ENCODE data around the gene JPT2. TPM values are rescaled to one million over a fixed set of nuclear protein-coding genes. Genes with fewer than 3 reads are reported as not detected.

Gene JPT2
- total and polyA plus RNA-seq, 2 experiments from 2014 or later: 43.8 to 139 TPM

- no peaks in the 10 kb centered on the region for H3K9me2 ChIP-seq (ENCODE audit: insufficient read depth)
- ATAC-seq (no peak), DNase-seq (ENCODE audit: low spot score) (no peak)
- no peaks in the 10 kb centered on the region for H3K4me1 ChIP-seq (ENCODE audit: insufficient read depth)
- H2AFZ ChIP-seq: no peak overlapping the region
- peaks cover 42% of the 10 kb centered on the region for H3K36me3 Mint-ChIP-seq (ENCODE audit: low read depth)
- H3K4me3 Mint-ChIP-seq: no peak overlapping the region
- peaks cover 66% of the 10 kb centered on the region for H3K79me2 ChIP-seq (replicated peaks; ENCODE audit: insufficient read depth)
- no peaks in the 10 kb centered on the region for H3F3A ChIP-seq (replicated peaks; ENCODE audit: low read depth)
- no peaks in the 10 kb centered on the region for H3K27me3 ChIP-seq (ENCODE audit: insufficient read depth)
- peaks cover 36% of the 10 kb centered on the region for H4K20me1 ChIP-seq (replicated peaks; ENCODE audit: insufficient read depth)
- no peaks in the 10 kb centered on the region for H3K36me3 ChIP-seq (ENCODE audit: insufficient read depth)
- no peak overlapping the region for H3K27ac Mint-ChIP-seq
- H3K4me3 ChIP-seq: no peak overlapping the region
- no peak overlapping the region for H3K27ac ChIP-seq (ENCODE audit: low read depth)
- H3K4me2 ChIP-seq: no peak overlapping the region
- TF ChIP-seq NANOG (IDR thresholded peaks at IDR 0.05; ENCODE audit: borderline replicate concordance): no peak
- H3K27me3 Mint-ChIP-seq (ENCODE audit: insufficient read depth, low read depth, poor library complexity): no peaks in the 10 kb centered on the region
- H3K4me1 Mint-ChIP-seq: no peaks in the 10 kb centered on the region
- no peaks in the 10 kb centered on the region; the same call in 2 of the 3 replicates for H3K9me3 Mint-ChIP-seq
These were observed 45.5 kb upstream of the JPT2 start for GRCh38 chr16:1632638-1632970.

GRCh38 chr16:1633310-1633709, 44.8 kb upstream of the JPT2 start:
- H3K36me3 ChIP-seq (ENCODE audit: insufficient read depth): peaks cover 4% of the 10 kb centered on the region; the same call in 1 of the 2 replicates
- no peaks in the 10 kb centered on the region for H3K9me2 ChIP-seq (ENCODE audit: insufficient read depth)
- H4K20me1 ChIP-seq (replicated peaks; ENCODE audit: insufficient read depth): peaks cover 34% of the 10 kb centered on the region
- H3K79me2 ChIP-seq (replicated peaks; ENCODE audit: insufficient read depth): peaks cover 59% of the 10 kb centered on the region
- no peak overlapping the region for H3K4me3 ChIP-seq
- no peak for ATAC-seq
- H3F3A ChIP-seq (replicated peaks; ENCODE audit: low read depth): no peaks in the 10 kb centered on the region
- no peaks in the 10 kb centered on the region; the same call in 2 of the 3 replicates for H3K9me3 Mint-ChIP-seq
- TF ChIP-seq ZNF114 (CRISPR knock-in tag; IDR thresholded peaks at IDR 0.05) (no peak), NANOG (IDR thresholded peaks at IDR 0.05; ENCODE audit: borderline replicate concordance) (no peak), POLR2AphosphoS5 (IDR thresholded peaks at IDR 0.05; ENCODE audit: low read depth) (no peak), ZNF331 (CRISPR knock-in tag; IDR thresholded peaks at IDR 0.05; ENCODE audit: low read depth) (no peak), REST (IDR thresholded peaks at IDR 0.05; ENCODE audit: unreplicated experiment) (no peak), ZNF462 (CRISPR knock-in tag; IDR thresholded peaks at IDR 0.05) (no peak), JUNB (IDR thresholded peaks at IDR 0.05; ENCODE audit: unreplicated experiment) (no peak), EZH2phosphoT487 (IDR thresholded peaks at IDR 0.05; ENCODE audit: unreplicated experiment) (no peak), CTCF (conservative IDR thresholded peaks at IDR 0.05; ENCODE audit: low read depth in 2 of 2) (no peak), EZH2 (IDR thresholded peaks at IDR 0.05; ENCODE audit: low read depth, unreplicated experiment) (no peak), CREB1 (CRISPR knock-in tag; IDR thresholded peaks at IDR 0.05; ENCODE audit: low read depth) (no peak)
- H3K36me3 Mint-ChIP-seq (ENCODE audit: low read depth): peaks cover 48% of the 10 kb centered on the region
- H3K4me3 Mint-ChIP-seq: no peak overlapping the region
- no peak overlapping the region for H2AFZ ChIP-seq
- no peaks in the 10 kb centered on the region for H3K27me3 Mint-ChIP-seq (ENCODE audit: insufficient read depth, low read depth, poor library complexity)
- H3K4me1 ChIP-seq (ENCODE audit: insufficient read depth): no peaks in the 10 kb centered on the region
- no peaks in the 10 kb centered on the region for H3K27me3 ChIP-seq (ENCODE audit: insufficient read depth)
- no peaks in the 10 kb centered on the region for H3K4me1 Mint-ChIP-seq
- no peak overlapping the region for H3K27ac Mint-ChIP-seq
- H3K27ac ChIP-seq (ENCODE audit: low read depth): no peak overlapping the region
- no peak for DNase-seq (ENCODE audit: low spot score)
- H3K4me2 ChIP-seq: no peak overlapping the region
